ENCODE results near the gene SPON1.

Gene SPON1

GRCh38 chr11:14044916-14045315, 82.4 kb downstream of the SPON1 start:
- Histone ChIP-seq H3K27ac (no peak overlapping the region), H3K9ac (ENCODE audit: insufficient read length) (no peak overlapping the region), H3K36me3 (ENCODE audit: insufficient read depth, low read length) (no peaks in the 10 kb centered on the region), H3K9me3 (ENCODE audit: low read depth, low read length) (no peaks in the 10 kb centered on the region), H3K4me3 (no peak overlapping the region)
- no peak for DNase-seq (ENCODE audit: low read depth, low spot score)
- TF ChIP-seq FOXP2 (optimal IDR thresholded peaks at IDR 0.05; ENCODE audit: control extremely low read depth, extremely low read length, insufficient read depth) (no peak), EZH2 (IDR thresholded peaks at IDR 0.05) (no peak), POLR2AphosphoS5 (IDR thresholded peaks at IDR 0.05; ENCODE audit: borderline replicate concordance, low read depth, low read length) (no peak)

- H3K36me3 ChIP-seq (ENCODE audit: insufficient read depth, low read length), result no peaks in the 10 kb centered on the region
- no peaks in the 10 kb centered on the region for H3K9me3 ChIP-seq (ENCODE audit: low read depth, low read length)
- no peak overlapping the region for H3K9ac ChIP-seq (ENCODE audit: insufficient read length)
- no peak overlapping the region for H3K27ac ChIP-seq
- no peak overlapping the region for H3K4me3 ChIP-seq
- DNase-seq (ENCODE audit: low read depth, low spot score), result no peak
- TF ChIP-seq FOXP2 (optimal IDR thresholded peaks at IDR 0.05; ENCODE audit: control extremely low read depth, extremely low read length, insufficient read depth), result no peak
- no peak for TF ChIP-seq POLR2AphosphoS5 (IDR thresholded peaks at IDR 0.05; ENCODE audit: borderline replicate concordance, low read depth, low read length)
- no peak for TF ChIP-seq EZH2 (IDR thresholded peaks at IDR 0.05)
Observed at GRCh38 chr11:14045417-14045816, 82.9 kb downstream of the SPON1 start.

- no peaks in the 10 kb centered on the region for H3K9me3 ChIP-seq (ENCODE audit: low read depth, low read length)
- no peak overlapping the region for H3K27ac ChIP-seq
- no peak for TF ChIP-seq FOXP2 (optimal IDR thresholded peaks at IDR 0.05; ENCODE audit: control extremely low read depth, extremely low read length, insufficient read depth)
- H3K36me3 ChIP-seq (ENCODE audit: insufficient read depth, low read length), result no peaks in the 10 kb centered on the region
- no peak for DNase-seq (ENCODE audit: low read depth, low spot score)
- H3K4me3 ChIP-seq, result no peak overlapping the region
- no peak overlapping the region for H3K9ac ChIP-seq (ENCODE audit: insufficient read length)
Observed at GRCh38 chr11:14052198-14052597, 89.7 kb downstream of the SPON1 start.

GRCh38 chr11:14054116-14055107, 91.9 kb downstream of the SPON1 start:
- Histone ChIP-seq H3K4me3 (peak overlapping the region; percentile 68), H3K9me3 (ENCODE audit: low read depth, low read length) (no peaks in the 10 kb centered on the region), H3K27ac (peak overlapping the region; percentile 91), H3K36me3 (ENCODE audit: insufficient read depth, low read length) (no peaks in the 10 kb centered on the region), H3K9ac (ENCODE audit: insufficient read length) (peak overlapping the region; percentile 14)
- peak; percentile 37 for DNase-seq (ENCODE audit: low read depth, low spot score)
- TF ChIP-seq FOXP2 (optimal IDR thresholded peaks at IDR 0.05; ENCODE audit: control extremely low read depth, extremely low read length, insufficient read depth) (no peak), EZH2 (IDR thresholded peaks at IDR 0.05) (no peak), POLR2AphosphoS5 (IDR thresholded peaks at IDR 0.05; ENCODE audit: borderline replicate concordance, low read depth, low read length) (no peak; the same call in 1 of the 2 replicates)

GRCh38 chr11:14055936-14056335, 93.4 kb downstream of the SPON1 start:
- no peak overlapping the region for H3K9ac ChIP-seq (ENCODE audit: insufficient read length)

GRCh38 chr11:14058061-14058460, 95.5 kb downstream of the SPON1 start:
- no peak overlapping the region for H3K27ac ChIP-seq
- TF ChIP-seq EZH2 (IDR thresholded peaks at IDR 0.05) (no peak), POLR2AphosphoS5 (IDR thresholded peaks at IDR 0.05; ENCODE audit: borderline replicate concordance, low read depth, low read length) (no peak), FOXP2 (optimal IDR thresholded peaks at IDR 0.05; ENCODE audit: control extremely low read depth, extremely low read length, insufficient read depth) (no peak)
- no peak overlapping the region for H3K4me3 ChIP-seq
- DNase-seq (ENCODE audit: low read depth, low spot score), result no peak
- H3K36me3 ChIP-seq (ENCODE audit: insufficient read depth, low read length), result no peaks in the 10 kb centered on the region
- H3K9me3 ChIP-seq (ENCODE audit: low read depth, low read length), result no peaks in the 10 kb centered on the region
- H3K9ac ChIP-seq (ENCODE audit: insufficient read length), result no peak overlapping the region

More at GRCh38 chr11:14055936-14056335, 93.4 kb downstream of the SPON1 start:
- TF ChIP-seq EZH2 (IDR thresholded peaks at IDR 0.05), result no peak
- no peak for TF ChIP-seq POLR2AphosphoS5 (IDR thresholded peaks at IDR 0.05; ENCODE audit: borderline replicate concordance, low read depth, low read length)
- no peak for TF ChIP-seq FOXP2 (optimal IDR thresholded peaks at IDR 0.05; ENCODE audit: control extremely low read depth, extremely low read length, insufficient read depth)
- H3K4me3 ChIP-seq, result no peak overlapping the region
- no peaks in the 10 kb centered on the region for H3K36me3 ChIP-seq (ENCODE audit: insufficient read depth, low read length)
- DNase-seq (ENCODE audit: low read depth, low spot score), result no peak
- H3K9me3 ChIP-seq (ENCODE audit: low read depth, low read length), result no peaks in the 10 kb centered on the region
- no peak overlapping the region for H3K27ac ChIP-seq

- Histone ChIP-seq H3K9ac (ENCODE audit: insufficient read length) (no peak overlapping the region), H3K4me3 (no peak overlapping the region)
Observed at GRCh38 chr11:14059491-14059890, 97.0 kb downstream of the SPON1 start.

GRCh38 chr11:14061721-14062120, 99.2 kb downstream of the SPON1 start:
- Histone ChIP-seq H3K27ac (no peak overlapping the region), H3K9me3 (ENCODE audit: low read depth, low read length) (no peaks in the 10 kb centered on the region), H3K36me3 (ENCODE audit: insufficient read depth, low read length) (no peaks in the 10 kb centered on the region), H3K9ac (ENCODE audit: insufficient read length) (no peak overlapping the region), H3K4me3 (no peak overlapping the region)
- TF ChIP-seq POLR2AphosphoS5 (IDR thresholded peaks at IDR 0.05; ENCODE audit: borderline replicate concordance, low read depth, low read length) (no peak), FOXP2 (optimal IDR thresholded peaks at IDR 0.05; ENCODE audit: control extremely low read depth, extremely low read length, insufficient read depth) (no peak), EZH2 (IDR thresholded peaks at IDR 0.05) (no peak)
- no peak for DNase-seq (ENCODE audit: low read depth, low spot score)

More at GRCh38 chr11:14059491-14059890, 97.0 kb downstream of the SPON1 start:
- Histone ChIP-seq H3K36me3 (ENCODE audit: insufficient read depth, low read length) (no peaks in the 10 kb centered on the region), H3K9me3 (ENCODE audit: low read depth, low read length) (no peaks in the 10 kb centered on the region), H3K27ac (no peak overlapping the region)
- TF ChIP-seq FOXP2 (optimal IDR thresholded peaks at IDR 0.05; ENCODE audit: control extremely low read depth, extremely low read length, insufficient read depth) (no peak), EZH2 (IDR thresholded peaks at IDR 0.05) (no peak), POLR2AphosphoS5 (IDR thresholded peaks at IDR 0.05; ENCODE audit: borderline replicate concordance, low read depth, low read length) (no peak)
- DNase-seq (ENCODE audit: low read depth, low spot score), result no peak

All from SK-N-MC (cell line).